ENCODE measurements around the gene EPHB2.

DNA sequence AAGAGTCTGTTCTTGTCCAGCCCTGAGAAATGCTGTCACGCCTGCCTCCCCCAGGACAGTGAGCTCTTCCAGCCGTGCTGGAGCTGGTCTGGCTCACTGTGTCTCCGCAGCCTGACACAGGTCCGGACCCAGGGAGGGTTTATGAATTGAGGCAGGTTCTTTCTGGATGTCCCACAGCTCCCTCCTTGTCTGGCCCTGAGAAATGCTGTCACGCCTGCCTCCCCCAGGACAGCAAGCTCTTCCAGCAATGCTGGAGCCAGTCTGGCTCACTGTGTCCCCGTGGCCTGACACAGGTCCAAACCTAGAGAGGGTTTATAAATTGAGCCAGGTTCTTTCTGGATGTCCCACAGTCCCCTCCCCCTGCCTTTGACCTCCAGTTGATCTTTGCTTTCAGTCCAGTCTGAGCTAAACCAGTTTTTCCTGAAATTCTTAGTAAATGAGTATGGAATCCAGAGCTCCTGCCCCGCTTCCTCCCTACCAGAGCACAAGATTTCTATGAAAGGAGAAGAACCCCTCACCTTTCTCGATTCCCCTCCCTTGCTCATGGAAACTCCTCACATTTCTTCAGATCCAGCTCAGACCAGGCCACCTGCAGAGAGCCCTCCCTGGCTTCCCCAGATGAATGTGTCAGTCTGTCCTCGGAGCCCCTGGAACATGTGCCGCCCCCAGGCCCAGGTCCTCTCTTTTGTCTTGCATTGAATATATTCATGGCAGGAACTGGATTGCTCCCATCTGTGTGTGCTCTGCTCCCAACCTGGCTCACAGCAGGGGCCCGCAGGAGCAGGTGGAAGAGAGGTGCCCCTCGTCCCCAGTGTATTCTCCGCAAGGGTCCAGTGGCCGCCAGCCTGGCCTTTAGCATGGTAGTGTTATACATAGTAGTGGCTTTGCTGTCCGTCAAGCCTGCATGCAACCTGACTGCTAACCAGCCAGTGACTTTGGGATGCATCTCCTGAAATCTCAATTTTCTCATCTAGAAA is 116.3 kb downstream of the EPHB2 start:
- TF ChIP-seq RAD21 (IDR thresholded peaks at IDR 0.05; ENCODE audit: low read length), result no peak
- TF ChIP-seq, protein P1, sequence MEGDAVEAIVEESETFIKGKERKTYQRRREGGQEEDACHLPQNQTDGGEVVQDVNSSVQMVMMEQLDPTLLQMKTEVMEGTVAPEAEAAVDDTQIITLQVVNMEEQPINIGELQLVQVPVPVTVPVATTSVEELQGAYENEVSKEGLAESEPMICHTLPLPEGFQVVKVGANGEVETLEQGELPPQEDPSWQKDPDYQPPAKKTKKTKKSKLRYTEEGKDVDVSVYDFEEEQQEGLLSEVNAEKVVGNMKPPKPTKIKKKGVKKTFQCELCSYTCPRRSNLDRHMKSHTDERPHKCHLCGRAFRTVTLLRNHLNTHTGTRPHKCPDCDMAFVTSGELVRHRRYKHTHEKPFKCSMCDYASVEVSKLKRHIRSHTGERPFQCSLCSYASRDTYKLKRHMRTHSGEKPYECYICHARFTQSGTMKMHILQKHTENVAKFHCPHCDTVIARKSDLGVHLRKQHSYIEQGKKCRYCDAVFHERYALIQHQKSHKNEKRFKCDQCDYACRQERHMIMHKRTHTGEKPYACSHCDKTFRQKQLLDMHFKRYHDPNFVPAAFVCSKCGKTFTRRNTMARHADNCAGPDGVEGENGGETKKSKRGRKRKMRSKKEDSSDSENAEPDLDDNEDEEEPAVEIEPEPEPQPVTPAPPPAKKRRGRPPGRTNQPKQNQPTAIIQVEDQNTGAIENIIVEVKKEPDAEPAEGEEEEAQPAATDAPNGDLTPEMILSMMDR (conservative IDR thresholded peaks at IDR 0.05; ENCODE audit: low read depth, low read length), result no peak
- no peak for TF ChIP-seq SMC3 (IDR thresholded peaks at IDR 0.05; ENCODE audit: low read depth, low read length)
- TF ChIP-seq POLR2A (IDR thresholded peaks at IDR 0.05; ENCODE audit: low read depth, low read length), result no peak
- TF ChIP-seq BHLHE40 (IDR thresholded peaks at IDR 0.05; ENCODE audit: low read depth, low read length), result no peak
- TF ChIP-seq FOS (IDR thresholded peaks at IDR 0.05; ENCODE audit: low read depth, low read length), result no peak
- no peak for TF ChIP-seq MXI1 (IDR thresholded peaks at IDR 0.05; ENCODE audit: borderline replicate concordance, low read depth, low read length)
- TF ChIP-seq CEBPB (IDR thresholded peaks at IDR 0.05; ENCODE audit: low read depth, low read length), result no peak
- TF ChIP-seq CHD1 (IDR thresholded peaks at IDR 0.05; ENCODE audit: low read depth, low read length), result no peak
- TF ChIP-seq RFX5 (IDR thresholded peaks at IDR 0.05; ENCODE audit: low read depth, low read length), result no peak
- TF ChIP-seq, protein P2, sequence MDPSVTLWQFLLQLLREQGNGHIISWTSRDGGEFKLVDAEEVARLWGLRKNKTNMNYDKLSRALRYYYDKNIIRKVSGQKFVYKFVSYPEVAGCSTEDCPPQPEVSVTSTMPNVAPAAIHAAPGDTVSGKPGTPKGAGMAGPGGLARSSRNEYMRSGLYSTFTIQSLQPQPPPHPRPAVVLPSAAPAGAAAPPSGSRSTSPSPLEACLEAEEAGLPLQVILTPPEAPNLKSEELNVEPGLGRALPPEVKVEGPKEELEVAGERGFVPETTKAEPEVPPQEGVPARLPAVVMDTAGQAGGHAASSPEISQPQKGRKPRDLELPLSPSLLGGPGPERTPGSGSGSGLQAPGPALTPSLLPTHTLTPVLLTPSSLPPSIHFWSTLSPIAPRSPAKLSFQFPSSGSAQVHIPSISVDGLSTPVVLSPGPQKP (IDR thresholded peaks at IDR 0.05; ENCODE audit: borderline replicate concordance, low read depth, low read length), result no peak
- TF ChIP-seq RCOR1 (IDR thresholded peaks at IDR 0.05; ENCODE audit: insufficient replicate concordance, low read length), result no peak

All from IMR-90 (cell line).